SHP77 treated with DMSO at 0.1 percent for 48 hours (cell line): Measurements from ENCODE around the gene JUND.

Experiments used
- DNase-seq: peaks from one replicate; lab custom pipeline; 2025; lab: John Stamatoyannopoulos, UW

Gene JUND

DNA sequence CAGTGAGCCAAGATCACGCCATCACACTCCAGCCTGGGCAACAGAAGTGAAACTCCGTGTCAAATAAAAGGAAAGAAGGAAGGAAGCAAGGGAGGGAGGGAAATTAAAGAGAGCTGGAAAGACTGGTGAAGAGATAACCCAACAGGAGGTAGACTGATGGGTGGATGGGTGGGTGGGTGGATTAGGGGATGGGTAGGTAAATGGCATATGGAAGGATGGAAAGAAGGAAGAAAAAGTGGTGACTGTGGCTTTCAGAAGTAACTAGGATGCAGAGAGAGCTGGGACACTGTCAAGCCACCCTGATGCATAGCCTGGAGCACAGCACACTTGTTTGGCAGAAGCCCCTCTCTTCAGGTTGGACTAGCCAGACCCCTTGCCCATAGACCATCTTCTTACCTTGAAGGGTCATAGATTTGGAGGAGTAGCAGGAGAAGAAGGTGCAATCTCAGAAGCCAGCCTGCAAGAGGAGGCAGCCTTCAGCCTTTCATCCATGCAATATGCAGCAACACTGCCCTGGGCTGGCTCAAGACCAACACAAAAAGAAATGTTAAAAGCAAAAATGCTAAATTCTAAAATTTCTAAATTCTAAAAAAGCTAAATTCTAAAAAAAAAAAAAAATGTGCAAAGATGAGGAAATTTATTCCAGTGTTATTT is 12.2 kb downstream of the JUND start:
- DNase-seq, result no peak

DNA sequence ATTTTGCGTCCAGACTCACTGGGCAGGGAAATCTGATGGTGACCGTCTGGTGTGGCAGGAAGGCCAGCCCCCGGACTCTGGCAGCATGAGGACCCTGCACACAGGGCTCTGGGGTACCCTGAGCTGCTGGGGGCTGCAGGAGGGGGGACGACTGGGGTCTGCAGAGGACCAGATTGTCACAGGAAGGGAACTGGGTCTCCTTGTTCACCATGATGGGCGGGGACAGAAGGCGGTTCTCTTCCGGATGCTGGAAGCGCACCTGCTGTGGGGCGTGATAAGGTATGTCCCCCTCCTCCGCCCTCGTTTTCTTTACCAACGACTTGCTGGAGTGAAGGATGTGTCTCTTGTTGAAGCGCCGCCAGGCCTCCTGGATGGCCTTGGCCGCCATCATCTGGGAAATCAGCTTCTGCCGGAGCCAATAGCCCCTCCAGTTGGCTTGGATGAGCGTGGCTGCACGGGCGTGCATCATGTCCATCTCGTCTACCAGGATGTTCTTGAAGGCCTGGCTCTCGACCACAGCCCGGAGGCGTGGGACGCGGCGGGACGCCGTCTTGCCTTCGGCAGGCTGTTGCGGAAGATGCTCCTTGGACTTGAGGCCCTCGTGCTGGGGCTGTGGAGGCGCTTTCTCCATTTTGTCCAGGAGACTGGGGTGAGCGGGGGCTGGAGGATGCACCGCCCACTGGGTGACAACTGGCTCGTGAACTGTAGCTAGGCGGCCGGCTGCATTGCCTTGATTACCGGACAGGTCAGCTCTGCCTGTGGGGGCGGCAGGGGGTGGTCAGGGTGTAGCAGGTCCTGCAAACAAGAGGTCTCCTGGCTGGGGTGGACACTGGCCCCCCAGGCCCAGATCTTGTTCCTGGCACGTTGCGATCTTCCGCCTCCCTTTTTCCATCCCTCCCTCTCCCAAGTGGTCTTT is 14.4 kb downstream of the JUND start:
- no peak for DNase-seq

DNA sequence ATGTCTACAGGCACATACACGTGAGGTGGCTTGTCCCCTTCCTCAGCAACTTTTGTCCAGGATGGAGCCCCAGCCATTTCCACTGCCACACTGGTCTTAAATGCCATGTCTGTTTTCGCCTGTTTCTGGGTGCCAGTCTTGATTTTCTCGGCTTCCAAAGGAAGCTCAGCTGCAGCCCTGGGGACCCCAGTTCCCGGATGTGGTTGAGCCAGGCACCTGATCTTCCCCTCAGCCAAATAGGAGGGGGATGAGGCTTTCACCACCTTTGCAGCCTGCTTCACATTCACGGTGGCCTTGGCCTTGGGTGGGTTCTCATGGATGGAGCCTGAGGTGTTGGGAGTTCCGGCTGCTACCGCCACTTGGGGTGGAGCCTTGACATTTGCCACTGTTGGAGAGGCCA is 15.8 kb downstream of the JUND start:
- DNase-seq, result no peak

DNA sequence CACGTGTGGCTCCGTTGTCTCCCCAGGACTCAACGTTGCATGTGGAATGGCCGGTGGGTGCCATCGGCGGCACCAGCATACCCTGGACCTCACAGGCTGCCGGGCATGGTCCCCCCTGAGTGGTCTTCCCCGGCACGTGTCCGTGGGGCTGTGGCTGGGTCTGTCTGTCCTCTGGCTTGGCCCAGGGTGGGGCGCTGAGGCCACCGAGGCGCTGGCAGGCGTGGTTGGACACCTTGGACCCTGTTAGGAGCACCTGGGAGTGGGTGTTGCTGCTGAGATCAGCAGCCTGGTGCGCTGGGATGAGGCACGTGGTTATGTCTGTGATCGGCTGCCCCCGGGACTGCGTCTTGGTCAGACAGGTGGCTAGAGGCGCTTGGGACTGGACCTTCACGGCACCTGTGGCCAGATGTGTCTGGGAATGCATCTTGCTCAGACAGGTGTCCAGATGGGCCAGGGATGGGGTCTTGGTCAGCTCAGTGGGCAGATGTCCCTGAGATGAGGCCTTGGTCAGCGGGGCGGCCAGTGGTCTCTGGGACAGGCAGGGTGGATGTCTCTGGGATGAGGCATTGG is 16.4 kb downstream of the JUND start:
- no peak for DNase-seq

DNA sequence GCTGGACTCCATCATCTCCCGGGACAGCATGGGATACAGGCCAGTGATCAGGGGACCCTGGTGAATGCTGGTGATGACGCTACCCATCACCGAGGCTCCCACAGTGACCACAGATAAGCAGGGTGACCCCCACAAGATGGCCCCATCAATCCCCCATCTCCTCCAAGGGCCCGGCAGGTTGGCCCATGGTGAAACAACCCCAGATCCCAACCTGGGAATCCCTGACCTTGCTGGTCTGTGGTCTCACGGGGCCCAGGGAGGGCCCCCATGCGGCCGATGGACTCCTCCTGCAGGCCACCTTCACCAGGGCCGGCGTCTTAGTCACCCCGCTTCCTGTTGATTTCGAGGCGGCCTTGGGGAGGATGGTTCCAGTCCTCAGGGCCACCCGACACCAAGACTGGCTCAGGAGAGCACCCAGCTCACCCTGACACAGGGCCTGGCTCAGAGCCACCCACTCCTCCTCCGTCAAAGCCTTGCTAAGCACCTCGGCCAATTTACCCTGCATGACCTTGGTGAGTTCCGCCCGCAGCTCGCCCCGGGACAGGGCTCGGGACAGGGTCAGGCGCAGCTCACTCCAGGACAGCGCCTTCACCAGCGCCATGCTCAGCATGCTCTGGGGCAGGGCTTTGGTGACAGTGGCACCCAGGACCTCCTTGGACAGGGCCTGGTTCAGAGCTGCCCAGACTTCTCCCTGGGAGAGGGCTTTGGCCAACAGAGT is 17.1 kb downstream of the JUND start:
- no peak for DNase-seq

DNA sequence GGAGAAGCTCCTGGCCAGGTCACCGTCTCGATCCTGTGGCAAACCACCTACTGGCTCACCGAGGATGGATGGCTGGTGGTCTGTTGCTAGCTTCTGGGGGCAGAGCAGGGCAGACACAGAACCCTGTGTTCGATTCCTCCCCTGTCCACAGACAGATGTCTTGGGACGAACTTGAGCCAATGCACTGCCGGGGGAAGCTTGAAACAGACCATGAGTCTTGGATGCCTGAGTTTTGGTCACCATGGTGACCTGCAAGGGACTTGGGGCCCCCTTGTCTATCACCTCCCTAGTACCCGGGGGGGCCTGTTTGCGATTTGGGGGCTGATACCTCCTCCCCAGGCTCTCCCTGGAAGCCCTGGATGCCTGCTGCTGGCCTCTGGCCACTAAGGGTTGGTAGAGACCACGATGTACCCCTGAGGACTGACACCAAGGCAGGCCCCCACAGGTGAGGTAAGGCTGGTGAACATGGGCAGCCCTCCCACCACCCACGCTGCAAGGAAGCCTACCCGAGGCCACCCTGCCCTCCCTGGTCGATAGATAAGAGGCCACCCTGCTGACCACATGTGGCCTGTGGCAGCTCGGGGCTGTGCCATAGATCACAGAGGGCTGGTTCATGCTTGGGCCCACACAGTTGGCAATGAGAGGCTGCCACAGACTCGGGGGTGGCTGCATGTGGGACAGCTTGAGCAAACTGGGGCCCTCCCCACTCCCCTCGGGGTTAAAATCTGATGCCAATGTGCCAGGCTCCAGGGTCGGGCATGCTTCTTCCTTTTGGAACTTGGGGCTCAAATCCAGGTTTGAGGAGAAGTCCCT is 17.9 kb downstream of the JUND start:
- no peak for DNase-seq

DNA sequence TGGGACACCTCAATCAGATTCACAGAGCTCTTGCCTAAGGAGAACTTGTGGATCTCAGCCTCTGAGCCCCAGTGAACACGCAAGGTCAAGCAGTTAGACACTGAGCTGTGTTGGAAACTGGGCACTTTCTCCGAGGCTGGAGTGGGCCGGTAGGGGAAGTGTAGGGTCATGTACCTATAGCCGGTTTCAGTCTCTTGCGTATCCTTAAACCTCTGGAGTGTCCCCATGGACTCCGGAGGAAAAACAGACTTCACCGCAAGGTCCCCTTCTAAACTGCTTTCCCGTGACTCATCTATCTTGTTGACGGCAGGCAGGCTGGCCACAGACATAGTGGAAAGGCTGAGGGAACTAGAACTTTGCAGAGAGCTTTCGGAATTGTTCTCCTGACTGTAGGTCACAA is 18.5 kb downstream of the JUND start:
- no peak for DNase-seq

DNA sequence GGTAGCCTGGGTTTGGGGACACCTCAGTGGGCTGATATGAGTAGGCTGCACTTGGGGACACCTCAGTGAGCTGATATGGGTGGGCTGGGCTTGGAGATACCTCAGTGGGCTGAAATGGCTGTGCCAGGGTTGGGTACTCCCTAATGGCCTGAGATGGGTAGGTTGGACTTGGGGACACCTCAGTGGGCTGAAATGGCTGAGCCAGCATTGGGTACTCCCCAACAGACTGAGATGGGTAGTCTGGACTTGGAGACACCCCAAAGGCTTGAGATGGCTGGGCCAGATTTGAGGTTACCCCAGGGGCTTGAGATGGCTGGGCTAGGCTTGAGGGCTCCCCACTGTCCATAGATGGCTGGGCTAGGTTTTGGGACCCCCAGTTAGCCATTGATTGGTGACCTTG is 19.3 kb downstream of the JUND start:
- DNase-seq, result no peak

DNA sequence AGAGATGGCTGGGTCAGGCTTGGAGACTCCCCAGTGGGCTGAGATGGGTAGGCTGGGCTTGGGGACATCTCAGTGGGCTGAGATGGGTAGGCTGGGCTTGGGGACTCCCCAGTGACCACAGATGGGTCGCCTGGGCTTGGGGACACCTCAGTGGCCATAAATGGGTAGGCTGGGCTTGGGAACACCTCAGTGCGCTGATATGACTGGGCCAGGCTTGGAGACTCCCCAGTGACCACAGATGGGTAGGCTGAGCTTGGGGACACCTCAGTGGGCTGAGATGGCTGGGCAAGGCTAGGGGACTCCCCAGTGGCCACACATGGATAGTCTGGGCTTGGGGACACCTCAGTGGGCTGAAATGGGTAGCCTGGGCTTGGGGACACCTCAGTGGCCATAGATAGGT is 19.9 kb downstream of the JUND start:
- DNase-seq, result no peak

DNA sequence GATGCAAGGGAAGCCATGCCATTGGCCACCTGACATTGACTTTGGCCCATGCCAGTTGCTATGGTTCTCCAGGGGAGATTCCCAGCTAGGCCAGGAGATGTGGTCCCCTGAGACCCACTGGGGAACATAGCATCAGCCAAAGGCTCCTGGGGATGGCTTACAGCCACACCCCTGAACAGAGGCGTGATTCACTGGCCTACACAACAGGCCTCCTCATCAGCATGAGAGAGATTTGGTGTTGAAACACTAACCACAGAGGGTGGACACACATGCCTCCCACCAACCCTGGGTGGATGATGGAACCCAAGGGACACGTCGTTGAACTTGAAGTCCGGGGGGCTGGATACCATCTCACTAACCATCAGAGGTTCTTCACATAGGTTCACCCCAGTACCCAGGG is 21.5 kb downstream of the JUND start:
- DNase-seq, result no peak

DNA sequence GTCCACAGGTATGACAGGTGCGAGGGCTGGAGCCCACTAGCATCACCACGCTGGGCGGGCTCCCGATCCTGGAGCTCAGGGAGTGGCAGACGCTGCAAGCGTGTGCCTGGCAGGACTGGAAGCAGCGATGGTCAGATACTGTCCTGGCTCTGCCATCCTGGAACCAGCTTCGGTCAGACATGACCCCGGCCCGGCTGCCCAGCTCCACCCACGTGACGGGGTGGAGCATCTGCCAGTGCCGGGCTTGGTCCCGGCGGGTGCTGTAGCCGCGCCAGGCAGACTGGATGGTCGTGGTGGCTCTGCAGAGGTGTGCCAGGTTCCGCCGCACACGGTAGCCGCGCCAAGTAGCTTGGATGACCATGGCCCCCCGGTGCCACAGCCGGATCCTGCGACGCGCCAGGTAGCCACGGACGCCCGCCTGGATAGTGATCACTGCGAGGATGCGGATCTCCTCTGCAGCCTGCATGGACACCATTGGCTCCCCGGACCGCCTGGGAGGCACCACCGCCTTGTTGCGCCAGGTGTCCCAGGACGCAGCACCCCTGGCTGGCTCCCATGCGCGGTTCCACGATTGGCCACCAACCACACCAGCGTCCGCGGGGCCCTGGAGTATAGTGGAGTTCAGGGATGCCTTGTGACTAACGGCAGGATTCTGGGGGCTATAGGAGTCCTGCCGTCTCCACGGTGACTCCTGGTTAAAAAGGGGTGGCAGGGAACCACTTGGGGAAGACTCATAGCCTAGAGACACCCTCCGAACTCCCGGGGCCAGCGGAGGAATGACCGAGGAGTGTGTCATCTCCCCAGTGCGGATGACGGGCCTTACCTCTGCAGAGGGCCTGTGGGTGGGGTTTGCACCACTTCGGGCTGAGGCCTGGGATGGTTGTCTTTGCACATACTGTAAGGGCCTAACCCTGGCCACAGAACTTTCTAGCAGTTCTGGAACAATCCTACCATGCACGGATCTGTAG is 23.6 kb downstream of the JUND start:
- no peak for DNase-seq

DNA sequence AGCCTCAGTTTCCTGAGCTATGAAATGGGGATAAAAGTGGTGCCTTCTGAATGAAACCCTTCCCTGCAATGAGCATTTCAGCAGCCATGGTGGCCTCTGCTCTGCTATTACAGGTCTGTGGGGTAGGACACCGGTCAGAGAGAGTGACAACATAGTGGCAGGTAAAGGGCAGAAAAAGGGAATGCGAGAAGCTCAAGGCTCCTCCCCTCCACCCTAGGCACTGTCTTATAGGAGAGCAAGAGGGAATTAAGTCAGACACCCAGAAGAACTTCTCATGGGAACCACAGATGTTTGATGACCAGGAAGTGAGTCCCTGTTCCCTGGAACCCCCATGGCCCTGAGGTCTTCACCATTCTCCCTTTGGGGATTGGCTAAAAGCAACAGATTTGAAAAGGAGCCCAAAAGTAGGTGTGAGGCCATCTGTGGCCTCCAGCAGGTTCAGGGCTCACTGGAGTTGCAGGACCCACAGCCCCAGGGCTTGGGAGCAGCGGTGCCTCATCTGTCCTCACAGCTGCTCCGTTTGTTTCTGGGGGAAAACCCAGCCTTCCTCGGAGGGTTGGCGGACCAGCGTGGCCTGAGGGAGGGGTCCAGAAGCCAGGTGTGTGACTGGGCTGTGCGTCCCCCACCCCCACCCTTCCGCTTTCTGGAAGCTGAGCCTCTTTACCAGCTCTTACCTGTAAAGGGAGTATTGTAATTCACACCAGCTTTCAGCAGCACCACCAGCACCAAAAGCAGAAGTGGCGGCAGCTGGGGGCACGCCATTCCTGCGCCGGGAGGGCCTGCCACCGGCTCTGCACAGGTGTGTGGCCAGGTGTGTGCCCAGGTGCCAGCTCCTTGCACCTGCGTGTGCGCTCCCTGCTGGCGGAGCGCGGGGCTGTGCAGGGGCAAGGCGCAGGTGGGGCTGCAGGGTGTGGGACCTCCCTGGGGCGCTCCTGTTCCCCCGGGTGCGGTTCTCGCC is 26.6 kb downstream of the JUND start:
- no peak for DNase-seq

DNA sequence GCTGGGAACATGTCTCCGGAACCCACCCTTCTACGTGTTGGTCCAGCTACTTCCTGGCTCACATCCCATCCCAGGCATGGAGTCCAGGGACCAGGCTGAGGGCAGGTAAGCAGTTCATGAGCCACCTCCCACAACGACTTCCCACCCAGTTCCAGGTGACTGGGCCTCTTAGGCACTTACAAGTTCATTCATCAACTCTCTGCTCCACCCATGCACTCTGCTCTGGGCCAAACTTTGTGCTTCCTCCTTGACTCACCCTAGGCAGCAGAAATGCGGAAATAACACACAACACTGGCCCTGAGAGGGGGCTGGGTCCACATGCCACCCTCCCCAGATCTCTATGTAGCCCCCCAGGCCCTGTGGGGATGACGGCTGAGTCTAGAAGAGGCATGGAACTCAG is 27.7 kb downstream of the JUND start:
- DNase-seq, result no peak

DNA sequence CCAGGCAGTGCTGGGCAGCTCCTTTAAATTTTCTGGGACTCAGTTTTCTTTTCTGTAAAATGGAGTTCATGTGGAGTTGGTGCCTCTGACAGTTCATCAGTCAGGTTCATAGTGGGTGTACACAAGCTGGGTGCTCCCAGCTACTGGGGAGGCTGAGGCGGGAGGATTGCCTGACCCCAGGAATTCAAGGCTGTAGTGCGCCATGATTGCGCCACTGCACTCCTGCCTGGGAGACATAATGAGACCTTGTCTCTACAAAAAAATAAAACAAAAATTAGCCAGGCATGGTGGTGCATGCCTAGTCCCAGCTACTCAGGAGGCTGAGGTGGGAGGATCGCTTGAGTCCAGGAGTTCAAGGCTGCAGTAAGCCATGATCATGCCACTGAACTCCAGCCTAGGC is 28.3 kb downstream of the JUND start:
- DNase-seq, result no peak

DNA sequence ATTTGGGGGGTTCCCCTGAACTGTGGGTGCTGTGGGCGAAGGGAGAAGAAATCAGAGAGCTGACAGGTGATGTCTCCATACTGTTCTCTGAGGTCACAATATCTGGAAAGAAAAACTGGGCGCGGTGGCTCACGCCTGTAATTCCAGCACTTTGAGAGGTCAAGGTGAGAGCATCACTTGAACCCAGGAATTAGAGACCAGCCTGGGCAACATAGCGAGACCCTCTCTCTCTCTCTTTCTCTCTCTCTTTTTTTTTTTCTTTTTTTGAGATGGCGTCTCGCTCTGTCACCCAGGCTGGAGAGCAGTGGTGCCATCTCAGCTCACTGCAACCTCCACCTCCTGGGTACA is 29.1 kb downstream of the JUND start:
- no peak for DNase-seq

DNA sequence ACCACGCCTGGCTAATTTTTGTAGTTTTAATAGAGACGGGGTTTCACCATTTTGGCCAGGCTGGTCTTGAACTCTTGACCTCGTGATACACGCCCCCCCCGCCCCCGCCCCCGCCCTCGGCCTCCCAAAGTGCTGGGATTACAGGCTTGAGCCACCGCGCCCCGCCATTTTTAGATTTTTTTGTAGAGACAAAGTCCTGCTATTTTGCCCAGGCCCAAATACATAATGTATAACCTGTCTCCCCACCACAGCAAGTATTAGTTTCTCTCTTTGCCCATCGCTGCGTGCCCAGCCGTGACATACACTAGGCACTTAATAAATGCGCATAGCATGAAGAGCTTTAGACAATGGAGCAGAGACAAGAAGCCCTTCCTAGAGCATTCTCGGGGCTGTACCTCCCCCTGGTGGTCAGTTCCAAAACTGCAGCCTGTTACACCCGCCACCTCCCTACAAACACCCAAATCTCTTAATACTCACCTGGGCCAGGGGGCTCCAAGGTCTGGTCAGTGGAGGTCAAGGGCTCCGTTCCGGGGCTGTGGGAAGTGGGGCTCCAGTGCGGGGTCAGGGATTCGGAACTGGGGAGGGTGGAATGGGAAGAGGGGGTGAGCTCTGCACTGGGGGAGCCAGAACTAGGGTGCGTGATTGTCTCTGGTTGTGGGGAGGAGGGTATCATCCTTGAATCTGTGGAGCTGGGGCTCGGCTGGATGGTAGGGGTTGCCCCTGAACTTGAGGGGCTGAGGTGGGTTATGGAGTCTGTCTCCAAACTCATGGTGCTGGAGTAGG is 29.6 kb downstream of the JUND start:
- no peak for DNase-seq

DNA sequence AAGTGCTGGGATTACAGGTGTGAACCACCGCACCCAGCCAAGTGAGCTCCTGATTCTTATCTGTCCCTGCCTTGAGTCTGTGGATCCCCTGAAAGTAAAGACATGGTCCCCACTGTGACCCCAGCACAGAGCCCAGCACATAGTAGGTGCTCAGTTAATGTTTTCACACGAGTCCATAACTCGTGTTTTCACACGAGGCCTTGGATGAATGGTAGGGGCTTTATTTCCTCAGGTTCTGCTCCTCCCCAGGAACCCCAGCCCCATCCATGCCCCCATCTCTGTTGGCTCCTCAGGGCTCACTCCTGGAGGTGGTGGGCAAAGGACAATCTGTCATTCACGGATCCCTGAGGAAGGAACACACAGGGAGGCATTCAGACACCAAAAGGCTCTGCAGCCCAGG is 31.6 kb downstream of the JUND start:
- DNase-seq, result no peak

DNA sequence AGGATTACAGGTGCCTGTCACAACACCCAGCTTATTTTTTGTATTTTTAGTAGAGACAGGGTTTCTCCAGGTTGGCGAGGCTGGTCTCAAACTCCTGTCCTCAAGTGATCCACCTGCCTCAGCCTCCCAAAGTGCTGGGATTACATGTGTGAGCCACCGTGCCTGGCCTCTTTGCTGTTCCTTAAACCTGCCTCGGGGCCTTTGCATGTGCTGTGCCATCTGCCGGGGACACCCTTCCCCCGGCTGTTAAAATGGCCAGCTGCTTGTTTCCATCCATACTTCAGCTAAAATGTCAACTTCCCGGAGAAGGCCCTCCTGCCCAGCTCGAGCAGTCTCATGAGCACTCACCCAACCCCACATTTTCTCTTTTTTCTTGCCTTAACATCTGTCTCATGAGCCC is 36.1 kb downstream of the JUND start:
- DNase-seq, result no peak

DNA sequence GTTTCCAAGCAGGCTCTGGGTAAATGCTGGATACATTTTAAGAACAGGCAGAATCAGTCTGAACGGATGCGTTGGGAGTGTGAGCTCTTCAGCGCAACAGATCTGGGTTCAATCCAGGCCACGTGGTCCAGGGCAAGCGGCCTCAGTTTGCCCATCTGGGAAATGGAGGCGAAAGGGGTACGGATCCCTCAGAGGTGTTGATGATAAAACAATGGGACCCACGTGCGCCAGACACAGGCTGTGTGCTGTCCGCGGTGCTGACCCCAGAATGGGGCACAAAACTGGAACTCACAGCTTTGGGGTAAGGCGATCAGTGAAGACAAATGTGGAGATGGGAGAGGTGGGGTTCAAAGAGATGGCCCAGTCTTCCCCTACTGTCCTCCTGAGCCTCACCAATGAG is 42.1 kb downstream of the JUND start:
- no peak for DNase-seq
